Coronary artery (tissue), 2 donors: ENCODE results near the gene HOXA1.

Experiments
- DNase-seq: peaks from one replicate; pipeline ENCODE4 v3.0.0-alpha.2; 2017; ENCODE audit warnings: low spot score
- H3K27ac ChIP-seq, 2 donors: fragments of 200-600 bp; sonication (generic); one replicate each; pipeline ENCODE4 v1.5.1; 2016 to 2019
- H3K4me3 ChIP-seq: fragments of 200-600 bp; sonication (generic); 2 replicates; pipeline ENCODE4 v1.5.1; 2016; ENCODE audit warnings: mild to moderate bottlenecking, moderate library complexity
- TF ChIP-seq, protein P1 (sequence below): fragments of 200-600 bp; sonication (generic); IDR thresholded peaks from one replicate; pipeline ENCODE4 v1.5.1; 2019; ENCODE audit warnings: antibody characterized with exemption

The HOXA1 gene

DNA sequence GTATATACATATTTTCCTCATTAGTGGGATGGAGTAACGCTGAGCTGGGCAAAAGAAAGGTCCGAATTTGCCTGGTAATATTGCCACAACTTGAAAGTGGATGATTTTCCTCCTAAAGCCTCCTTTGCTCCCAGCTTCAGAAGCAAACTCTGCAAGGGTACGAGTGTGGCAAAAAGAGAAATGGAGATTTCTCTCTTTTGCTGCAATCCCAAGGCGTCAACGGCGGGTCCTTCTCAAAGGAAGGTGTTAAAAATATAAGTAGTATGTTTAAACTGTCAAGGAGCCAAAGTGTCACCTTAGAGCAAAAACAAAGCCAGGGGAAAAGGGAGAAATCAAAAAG, 19.1 kb upstream of the HOXA1 start:
- H3K4me3 ChIP-seq, result peak overlapping the region; percentile 46
- H3K27ac ChIP-seq, result no peak overlapping the region
- no peak for DNase-seq
- TF ChIP-seq, protein P1, sequence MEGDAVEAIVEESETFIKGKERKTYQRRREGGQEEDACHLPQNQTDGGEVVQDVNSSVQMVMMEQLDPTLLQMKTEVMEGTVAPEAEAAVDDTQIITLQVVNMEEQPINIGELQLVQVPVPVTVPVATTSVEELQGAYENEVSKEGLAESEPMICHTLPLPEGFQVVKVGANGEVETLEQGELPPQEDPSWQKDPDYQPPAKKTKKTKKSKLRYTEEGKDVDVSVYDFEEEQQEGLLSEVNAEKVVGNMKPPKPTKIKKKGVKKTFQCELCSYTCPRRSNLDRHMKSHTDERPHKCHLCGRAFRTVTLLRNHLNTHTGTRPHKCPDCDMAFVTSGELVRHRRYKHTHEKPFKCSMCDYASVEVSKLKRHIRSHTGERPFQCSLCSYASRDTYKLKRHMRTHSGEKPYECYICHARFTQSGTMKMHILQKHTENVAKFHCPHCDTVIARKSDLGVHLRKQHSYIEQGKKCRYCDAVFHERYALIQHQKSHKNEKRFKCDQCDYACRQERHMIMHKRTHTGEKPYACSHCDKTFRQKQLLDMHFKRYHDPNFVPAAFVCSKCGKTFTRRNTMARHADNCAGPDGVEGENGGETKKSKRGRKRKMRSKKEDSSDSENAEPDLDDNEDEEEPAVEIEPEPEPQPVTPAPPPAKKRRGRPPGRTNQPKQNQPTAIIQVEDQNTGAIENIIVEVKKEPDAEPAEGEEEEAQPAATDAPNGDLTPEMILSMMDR, result no peak

DNA sequence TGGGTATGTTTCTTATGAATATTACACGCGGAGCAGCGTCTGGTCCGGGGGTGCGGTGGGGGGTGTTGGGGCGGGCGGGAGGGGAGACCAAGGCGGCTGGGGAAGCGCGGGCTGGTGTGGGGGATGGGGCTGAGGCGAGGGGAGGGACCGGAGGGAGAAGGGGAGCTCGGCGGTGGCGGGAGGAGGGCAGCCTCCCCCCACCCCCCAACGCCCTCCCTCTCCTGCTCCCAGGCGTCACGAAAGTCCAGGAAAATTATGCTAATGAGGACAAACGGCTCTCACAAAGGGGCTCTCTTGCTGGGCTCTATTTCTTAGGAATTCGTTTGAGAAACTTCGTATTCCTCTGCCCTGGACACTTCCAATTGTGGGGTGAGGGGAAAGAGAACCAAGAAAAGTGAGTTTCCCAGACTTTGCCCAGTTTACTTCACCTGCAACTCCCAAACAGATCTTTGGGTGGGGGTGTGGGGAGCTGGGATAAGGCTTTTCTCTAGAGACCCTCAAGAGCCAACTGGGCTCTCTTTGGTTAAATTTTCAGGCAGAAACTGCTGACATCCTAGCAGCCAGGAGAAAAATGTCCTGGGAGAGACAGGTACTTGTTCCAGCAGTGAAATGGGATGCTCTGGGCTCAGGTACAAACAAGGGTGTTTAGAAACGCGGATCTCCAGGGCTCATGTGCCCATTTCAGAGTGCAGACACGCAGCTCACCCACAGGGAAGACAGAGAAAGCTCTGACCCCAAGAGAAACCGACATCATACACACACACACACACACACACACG, 18.4 kb upstream of the HOXA1 start:
- TF ChIP-seq, protein P1, result no peak
- H3K4me3 ChIP-seq, result peak overlapping the region; percentile 65
- DNase-seq, result peak; percentile 54
- peak overlapping the region; percentile 3 to 79 for H3K27ac ChIP-seq

DNA sequence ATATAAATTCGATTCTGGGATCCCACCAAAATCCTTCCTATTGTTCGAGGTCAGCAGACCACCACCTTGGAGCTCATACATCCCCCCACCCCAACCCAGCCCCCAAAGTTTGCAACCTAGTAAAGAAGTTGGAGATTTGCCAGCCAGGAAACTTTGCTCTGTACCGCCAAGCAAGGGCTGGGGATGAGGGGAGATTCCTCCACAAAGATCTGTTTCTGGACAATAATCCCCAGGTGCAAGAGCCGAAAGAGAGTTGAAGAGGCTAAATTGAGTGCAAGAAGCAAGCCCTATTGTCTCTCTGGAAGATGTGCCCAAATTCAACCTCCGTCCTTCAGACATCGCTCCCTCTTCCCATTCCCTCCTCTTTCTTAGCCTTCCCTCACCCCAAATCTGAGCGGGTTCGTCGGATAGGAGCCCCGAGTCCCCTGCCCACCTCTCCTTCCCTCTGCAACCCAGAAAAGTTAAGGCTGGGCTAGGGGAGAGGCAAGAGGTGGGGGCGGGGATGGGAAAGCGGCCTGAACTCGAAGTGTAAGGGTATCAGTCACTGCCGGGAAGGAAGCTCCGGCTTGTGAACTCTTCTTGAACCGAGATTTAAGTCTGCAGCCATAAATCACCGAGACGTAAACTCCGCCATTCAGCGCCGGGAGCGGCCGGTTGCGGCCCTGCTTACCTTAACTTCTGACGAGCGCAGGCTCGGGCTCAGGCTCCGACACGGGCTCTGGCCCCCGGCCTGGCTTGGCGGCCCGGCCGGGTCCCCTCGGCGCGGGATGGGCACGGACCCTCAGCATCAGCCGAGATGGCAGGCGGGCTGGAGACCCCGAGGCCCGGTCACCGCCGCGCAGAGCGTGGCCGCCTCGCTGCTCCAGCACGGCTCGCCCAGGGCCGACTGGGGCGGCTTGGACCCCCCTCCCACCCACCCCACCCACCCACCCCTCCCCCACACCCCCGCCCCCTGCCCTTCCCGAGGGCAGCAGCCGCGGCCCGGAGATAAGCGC, 17.5 kb upstream of the HOXA1 start:
- TF ChIP-seq, protein P1, result no peak
- H3K4me3 ChIP-seq, result peak overlapping the region; percentile 65
- peak; percentile 52 for DNase-seq

DNA sequence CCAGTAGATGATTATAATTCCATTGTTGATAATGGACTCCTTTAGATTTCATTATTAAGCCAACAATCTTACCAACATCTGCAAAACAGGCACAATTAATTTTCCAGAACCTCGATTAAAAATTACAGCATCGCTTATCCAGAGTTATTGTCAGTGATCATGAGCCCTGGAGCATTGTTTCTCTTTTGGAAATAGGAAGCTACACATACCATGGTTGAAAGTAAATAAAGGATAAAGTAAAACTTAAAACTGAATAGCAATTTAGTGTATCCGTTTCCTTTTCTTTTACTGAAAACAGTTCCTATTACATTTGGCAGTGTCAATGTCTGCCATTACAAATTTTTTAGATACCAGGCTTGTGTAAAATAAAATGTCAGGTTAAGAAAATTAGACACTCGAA, 16.6 kb upstream of the HOXA1 start:
- Histone ChIP-seq H3K27ac (peak overlapping the region in 1 of 2 donors; percentile 79), H3K4me3 (peak overlapping the region; percentile 65)
- TF ChIP-seq, protein P1, result no peak
- no peak for DNase-seq

More for the DNA sequence above, 17.5 kb upstream of the HOXA1 start:
- peak overlapping the region; percentile 3 to 79 for H3K27ac ChIP-seq

- no peak for DNase-seq
- peak overlapping the region in 1 of 2 donors; percentile 34 for H3K27ac ChIP-seq
- no peak overlapping the region for H3K4me3 ChIP-seq
These were observed 16.0 kb upstream of the HOXA1 start for GRCh38 chr7:27111751-27112277.

GRCh38 chr7:27111042-27111750, 15.4 kb upstream of the HOXA1 start:
- Histone ChIP-seq H3K27ac (peak overlapping the region in 1 of 2 donors; percentile 34), H3K4me3 (no peak overlapping the region)
- DNase-seq, result no peak
- TF ChIP-seq, protein P1, result no peak

More at GRCh38 chr7:27111751-27112277, 16.0 kb upstream of the HOXA1 start:
- TF ChIP-seq, protein P1, result no peak
